ENCODE results near the gene WDFY3.

WDFY3 gene

DNA sequence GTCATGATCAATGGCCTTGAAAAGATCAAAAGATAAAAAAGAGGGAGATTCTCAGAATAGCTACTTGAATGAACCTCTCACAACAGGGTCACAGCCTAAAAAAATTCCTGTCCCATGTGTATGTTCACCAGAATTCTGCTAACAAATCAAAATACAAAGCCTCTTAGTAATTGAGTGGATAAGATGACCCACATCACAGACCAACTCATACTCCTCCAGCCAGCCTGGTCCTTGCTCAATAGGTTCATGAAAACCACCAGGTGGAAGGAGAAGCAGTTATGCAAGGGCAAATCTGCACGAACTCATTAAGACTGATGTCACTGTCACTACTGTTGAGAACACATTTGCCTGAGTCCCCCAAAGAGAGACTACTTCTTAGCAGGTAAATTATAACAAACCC, 21.5 kb downstream of the WDFY3 start:
- DNase-seq: no peak

DNA sequence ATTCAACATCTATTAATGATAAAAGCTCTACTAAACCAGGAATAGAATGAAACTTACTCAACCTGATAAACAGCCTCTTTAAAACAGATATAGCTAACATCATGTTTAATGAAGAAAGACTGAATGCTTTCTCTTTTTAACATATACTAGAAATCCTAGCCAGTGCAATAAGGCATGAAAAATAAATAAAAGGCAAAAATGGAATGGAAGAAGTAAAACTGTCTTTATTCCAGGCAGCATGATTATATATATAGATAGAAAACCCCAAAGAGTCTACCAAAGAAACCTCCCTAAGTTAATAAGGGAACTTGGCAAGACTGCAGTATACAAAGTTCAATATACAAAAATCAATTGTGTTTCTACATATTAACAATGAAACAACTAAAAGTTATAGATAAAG, 25.5 kb downstream of the WDFY3 start:
- DNase-seq: no peak

DNA sequence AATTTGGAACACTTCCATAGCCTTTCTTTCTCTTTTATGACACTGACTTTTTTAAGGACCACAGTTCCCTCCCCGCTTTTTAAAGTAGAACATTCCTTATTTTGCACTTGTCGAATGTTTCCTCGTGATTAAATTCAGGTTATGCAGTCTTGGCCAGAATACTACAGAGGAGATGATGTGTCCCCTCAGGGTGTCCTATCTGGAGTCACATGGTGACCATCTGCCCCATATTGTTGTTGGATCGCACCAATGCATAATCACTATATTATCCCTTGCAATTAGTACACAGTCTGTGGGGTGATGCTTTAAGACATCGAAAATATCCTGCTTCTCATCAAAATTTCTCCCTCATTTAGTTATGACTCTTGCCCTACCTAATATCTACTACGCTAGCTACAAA, 27.4 kb downstream of the WDFY3 start:
- DNase-seq: no peak

- no peak for DNase-seq
These were observed 28.2 kb downstream of the WDFY3 start for GRCh38 chr4:84938316-84938715.

GRCh38 chr4:84937381-84937977, 29.0 kb downstream of the WDFY3 start:
- DNase-seq: no peak

GRCh38 chr4:84936123-84936522, 30.4 kb downstream of the WDFY3 start:
- DNase-seq: no peak

GRCh38 chr4:84932462-84932861, 34.0 kb downstream of the WDFY3 start:
- no peak for DNase-seq

DNA sequence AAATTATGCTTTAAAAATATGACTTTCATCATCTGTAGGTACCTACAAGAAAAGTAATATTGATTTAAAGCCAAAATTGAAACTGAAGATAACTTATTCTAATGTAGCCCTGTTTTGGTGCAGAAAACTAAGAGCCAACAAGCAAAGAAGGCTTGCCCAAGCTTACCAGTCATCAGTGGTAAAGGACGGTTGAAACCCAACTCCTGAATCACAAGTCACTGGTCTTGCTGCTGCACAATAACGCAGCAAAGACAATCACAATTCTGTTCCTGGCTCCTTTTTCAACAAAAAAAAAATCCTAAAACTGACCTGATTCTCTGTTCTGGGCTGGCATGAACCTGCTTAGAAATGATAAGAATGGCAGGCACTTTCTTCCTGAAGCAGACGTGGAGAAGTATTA, 34.5 kb downstream of the WDFY3 start:
- no peak for DNase-seq

DNA sequence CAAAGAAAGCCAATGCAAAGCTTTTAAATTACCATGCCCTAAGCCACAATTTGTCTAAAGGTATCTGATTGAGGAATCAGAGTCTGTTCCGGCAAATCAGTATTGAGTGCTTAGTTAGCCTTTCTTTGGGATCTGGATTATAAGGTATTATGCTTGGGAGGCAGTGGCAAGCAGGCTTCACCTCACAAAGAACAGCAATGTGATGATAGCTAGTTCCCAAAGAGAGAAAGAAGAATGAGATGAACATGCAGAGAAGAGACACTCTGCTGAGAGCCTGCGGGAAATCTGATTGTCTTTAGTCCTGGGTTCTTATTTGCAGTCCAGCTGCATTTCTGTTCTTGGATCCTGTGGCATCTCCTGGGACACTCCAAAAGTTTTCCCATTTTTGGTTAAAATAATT, 35.2 kb downstream of the WDFY3 start:
- no peak for DNase-seq

DNA sequence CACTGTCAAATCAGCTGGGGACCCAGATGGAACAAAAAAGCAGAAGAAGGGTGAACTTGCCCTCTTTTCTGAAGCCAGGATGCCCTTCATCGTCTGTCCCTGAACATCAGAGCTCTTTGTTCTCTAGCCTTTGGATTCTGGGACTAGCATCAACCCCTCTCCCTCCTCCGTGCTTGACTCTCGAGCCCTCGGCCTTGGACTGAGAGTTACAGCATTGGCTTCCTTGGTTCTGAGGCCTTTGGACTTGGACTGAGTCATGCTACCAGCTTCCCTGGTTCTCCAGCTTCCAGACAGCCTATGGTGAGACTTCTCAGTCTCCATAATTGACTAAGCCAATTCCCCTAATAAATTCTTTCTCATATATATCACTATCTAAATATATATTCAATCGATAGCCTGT, 38.4 kb downstream of the WDFY3 start:
- no peak for DNase-seq

- no peak for DNase-seq
These were observed 39.1 kb downstream of the WDFY3 start for GRCh38 chr4:84927428-84927827.

DNA sequence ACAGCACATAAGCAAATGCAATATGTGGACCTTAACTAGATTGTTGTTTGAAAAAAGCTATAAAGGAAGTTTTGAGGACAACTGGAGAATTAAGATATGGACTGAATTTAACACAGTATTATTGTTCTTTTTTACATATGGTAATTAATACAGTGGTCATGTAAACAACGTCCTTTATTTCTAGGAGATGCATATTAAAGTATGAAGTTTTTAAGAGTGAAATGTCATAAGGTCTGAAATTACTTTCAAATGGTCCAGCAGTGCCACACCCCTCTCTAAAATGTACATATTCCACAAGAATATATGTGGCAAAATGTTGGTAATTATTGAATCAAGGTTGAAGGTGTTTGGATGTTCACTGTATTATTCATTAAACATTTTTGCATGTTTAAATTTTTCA, 40.9 kb downstream of the WDFY3 start:
- no peak for DNase-seq

GRCh38 chr4:84924434-84924833, 42.1 kb downstream of the WDFY3 start:
- DNase-seq: no peak

- DNase-seq: no peak
These were observed 45.9 kb downstream of the WDFY3 start for GRCh38 chr4:84920617-84921016.

DNA sequence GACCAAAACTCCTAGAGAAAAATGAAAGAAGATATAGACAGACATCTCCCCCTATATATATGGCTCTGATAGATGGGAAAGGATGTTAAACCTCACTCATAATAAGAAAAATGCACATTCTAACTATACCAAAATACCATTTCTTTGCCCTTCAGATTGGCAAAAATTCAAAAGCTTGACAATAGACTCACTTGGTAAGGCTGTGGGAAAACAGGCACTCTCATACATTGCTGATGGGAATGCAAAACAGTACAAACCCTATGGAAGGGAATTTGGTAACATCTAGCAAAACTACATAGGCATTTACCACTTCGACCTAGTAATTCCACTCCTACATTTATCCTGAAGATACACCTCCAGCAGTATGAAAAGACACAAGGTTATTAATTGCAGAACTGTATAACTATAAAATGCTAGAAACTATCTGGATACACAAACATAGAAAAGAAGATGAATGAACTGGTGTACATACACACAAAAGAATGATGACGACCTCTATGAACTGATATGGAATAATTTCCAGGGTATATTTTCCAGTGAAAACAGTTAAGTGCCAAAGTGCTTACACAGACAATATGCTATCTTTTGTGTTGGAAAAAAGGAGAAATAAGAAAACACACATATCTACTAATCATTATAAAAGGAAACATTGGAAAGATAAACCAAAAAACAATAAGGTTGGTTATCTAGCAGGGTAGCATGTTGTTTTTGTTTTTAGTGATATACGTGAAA, 48.5 kb downstream of the WDFY3 start:
- DNase-seq: no peak

- no peak for DNase-seq
These were observed 49.2 kb downstream of the WDFY3 start for GRCh38 chr4:84917086-84917821.

- no peak for DNase-seq
These were observed 50.3 kb downstream of the WDFY3 start for GRCh38 chr4:84916227-84916626.

- DNase-seq: no peak
These were observed 51.1 kb downstream of the WDFY3 start for GRCh38 chr4:84915396-84915780.

DNA sequence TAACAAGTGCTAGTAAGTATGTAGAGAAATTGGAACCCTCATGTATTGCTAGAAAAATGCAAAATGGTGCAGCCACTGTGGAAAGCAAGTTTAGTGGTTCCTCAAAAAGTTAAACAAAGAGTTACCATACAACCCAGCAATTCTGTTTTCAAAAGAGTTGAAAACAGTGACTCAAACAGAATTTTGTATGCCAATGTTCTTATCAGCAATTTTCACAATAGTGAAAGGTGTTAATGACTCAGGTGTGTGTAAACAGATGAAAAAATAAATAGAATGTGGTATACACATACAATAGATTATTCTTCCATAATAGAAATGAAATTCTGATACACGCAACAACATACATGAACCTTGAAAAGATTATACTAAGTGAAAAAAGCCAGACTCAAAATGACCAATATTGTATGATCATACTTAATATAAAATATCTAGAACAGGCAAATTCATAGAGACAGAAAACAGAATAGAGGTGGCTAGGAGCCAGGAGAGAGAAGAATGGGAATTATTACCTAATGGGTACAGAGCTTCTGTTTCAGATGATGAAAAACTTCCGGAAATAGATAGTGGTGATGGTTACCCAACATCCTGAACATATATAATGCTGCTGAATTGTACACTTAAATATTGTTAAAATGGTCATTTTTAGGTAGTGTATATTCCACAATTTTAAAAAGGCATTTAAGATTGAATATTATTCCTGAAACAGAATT, 51.6 kb downstream of the WDFY3 start:
- DNase-seq: no peak

DNA sequence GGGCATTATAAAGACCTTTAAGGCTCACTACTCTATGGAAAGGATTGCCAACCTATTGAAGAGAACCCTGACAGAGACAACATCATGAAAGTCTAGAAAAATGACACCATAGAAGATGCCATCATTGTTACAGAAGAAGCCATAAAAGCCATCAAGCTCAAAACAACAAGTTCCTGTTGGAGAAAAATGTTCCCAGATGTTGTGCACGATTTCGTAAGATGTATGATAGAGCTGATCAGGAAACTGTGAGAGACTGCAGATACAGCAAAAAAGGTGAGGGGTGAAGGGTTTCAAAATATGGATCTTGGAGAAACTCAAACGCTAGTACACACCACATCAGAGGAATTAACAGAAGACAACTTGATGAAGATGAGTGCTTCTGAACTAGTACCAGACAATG, 53.3 kb downstream of the WDFY3 start:
- DNase-seq: no peak

- DNase-seq: no peak
These were observed 53.7 kb downstream of the WDFY3 start for GRCh38 chr4:84912741-84913140.

DNA sequence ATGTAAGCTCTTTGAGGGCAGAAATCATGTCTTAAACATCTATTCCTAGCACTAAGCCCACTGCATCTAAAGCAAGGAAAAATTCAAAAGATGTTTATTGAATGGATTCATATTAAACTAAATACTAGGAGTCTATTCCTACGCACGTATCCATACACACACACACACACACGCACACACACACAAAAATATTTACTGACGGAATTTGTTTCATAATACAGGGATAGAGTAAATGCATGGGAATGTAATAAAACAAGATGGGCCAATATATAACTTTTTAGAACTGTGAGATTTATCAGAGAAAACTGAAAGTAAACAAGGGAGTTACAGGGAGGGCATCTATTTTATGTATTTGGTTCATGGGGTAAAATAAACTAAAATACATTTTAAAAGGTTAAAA, 57.6 kb downstream of the WDFY3 start:
- no peak for DNase-seq

DNA sequence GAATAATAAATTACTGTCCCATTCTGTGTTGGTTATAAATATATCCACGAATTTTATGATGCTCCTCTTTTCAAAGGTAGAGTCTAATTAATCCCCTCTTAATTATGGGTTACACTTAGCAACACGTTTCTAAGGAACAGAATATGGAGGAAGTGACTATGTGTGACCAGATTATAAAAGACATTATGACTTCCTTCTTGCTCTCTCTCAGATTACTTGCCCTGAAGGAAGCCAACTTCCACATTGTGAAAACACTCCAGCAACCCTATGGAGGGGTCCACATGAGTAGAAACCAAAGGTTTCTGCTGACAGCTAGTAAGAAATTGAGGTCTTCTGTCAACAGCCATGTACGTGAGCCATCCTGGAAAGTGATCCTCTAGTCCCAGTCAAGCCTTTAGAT, 59.3 kb downstream of the WDFY3 start:
- DNase-seq: no peak

GRCh38 chr4:84905646-84906045, 60.8 kb downstream of the WDFY3 start:
- no peak for DNase-seq

Data from GOT3 (cell line).